Suprapubic skin (tissue), 4 donors: Measurements from ENCODE around the gene SLC26A2. TPM values are rescaled to one million over a fixed set of nuclear protein-coding genes. Genes with fewer than 3 reads are reported as not detected.
A peak's percentile ranks its signal among the peaks of the same experiment; 100 is the strongest.

ENCODE experiments used
- DNase-seq, 2 donors: peaks; one replicate each; pipeline ENCODE4 v3.0.0-alpha.2; 2019; ENCODE audit warnings: low spot score in 2 of 2
- H3K27ac ChIP-seq: fragments of 200-600 bp; sonication (generic); one replicate; pipeline ENCODE4 v1.5.1; 2019
- H3K27me3 ChIP-seq: fragments of 200-600 bp; sonication (generic); one replicate; pipeline ENCODE4 v1.5.1; 2019
- H3K36me3 ChIP-seq: fragments of 200-600 bp; sonication (generic); one replicate; pipeline ENCODE4 v1.5.1; 2019
- H3K4me1 ChIP-seq: fragments of 200-600 bp; sonication (generic); one replicate; pipeline ENCODE4 v1.5.1; 2019
- H3K4me3 ChIP-seq: fragments of 200-600 bp; sonication (generic); one replicate; pipeline ENCODE4 v1.5.1; 2019; ENCODE audit warnings: mild to moderate bottlenecking
- H3K9me3 ChIP-seq: fragments of 200-600 bp; sonication (generic); one replicate; pipeline ENCODE4 v1.5.1; 2019
- EP300 ChIP-seq: sonication (generic); formaldehyde crosslinking; IDR thresholded peaks from one replicate; pipeline ENCODE4 v1.6.1; 2017; ENCODE audit warnings: antibody characterized with exemption
- POLR2A ChIP-seq, 2 donors: fragments of 450-650 bp; IDR thresholded peaks; one replicate each; pipeline ENCODE4 v1.6.1; 2017; ENCODE audit warnings: antibody characterized with exemption in 2 of 2, mild to moderate bottlenecking in 2 of 2, moderate library complexity in 2 of 2
- POLR2AphosphoS5 ChIP-seq, 3 donors: sonication (generic); formaldehyde crosslinking; IDR thresholded peaks; one replicate each; pipeline ENCODE4 v1.6.1; 2017; ENCODE audit warnings: antibody characterized with exemption in 3 of 3
- WGBS: methylation state at CpG from one replicate; pipeline ENCODE4 v1.1.5; 2018; 5-methylcytosine and 5-hydroxymethylcytosine counted together
- total RNA-seq, 4 donors: library from RNA; depleted of rRNA; stranded (reverse); fragments of >200 nt; gene quantifications; one replicate each; pipeline ENCODE4 v1.1.0, GENCODE V29; 2016
- TF ChIP-seq, protein P1 (sequence below), 2 donors: fragments of 200-600 bp in 1 of 2; fragments of 450-650 bp in 1 of 2; sonication (generic) in 1 of 2; IDR thresholded peaks; one replicate each; pipeline ENCODE4 v1.5.1; 2016 to 2019; ENCODE audit warnings: antibody characterized with exemption in 2 of 2, mild to moderate bottlenecking in 1 of 2, moderate library complexity in 1 of 2

Gene SLC26A2
- total RNA-seq, 4 donors from 2014 or later: 29.9 to 62.2 (median 46.0) TPM

DNA sequence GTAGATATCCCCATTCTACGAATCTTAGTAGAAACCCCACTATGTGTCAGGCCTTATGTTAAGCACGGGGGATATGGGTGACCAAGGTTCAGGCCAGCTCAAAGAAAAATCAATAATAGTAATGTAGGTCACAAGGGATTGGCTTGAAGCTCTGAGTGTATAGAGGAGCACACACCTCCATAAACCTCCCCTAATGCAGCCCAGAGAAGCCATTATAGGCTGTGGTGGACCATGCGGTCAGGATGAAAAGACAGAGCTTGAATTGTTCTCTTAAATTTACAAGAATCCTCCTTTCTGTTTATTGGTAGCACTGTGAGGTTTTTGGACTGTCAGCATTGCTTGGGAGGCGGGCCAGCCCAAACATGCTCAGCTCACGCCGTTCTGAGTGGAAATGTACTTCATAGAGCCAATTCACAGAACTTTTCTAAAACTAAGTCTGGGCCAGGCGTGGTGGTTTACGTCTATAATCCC, 25.1 kb upstream of the SLC26A2 start:
- Histone ChIP-seq H3K9me3 (no peaks in the 10 kb centered on the region), H3K36me3 (no peaks in the 10 kb centered on the region), H3K27ac (peak overlapping the region; percentile 51), H3K4me1 (peaks cover 52% of the 10 kb centered on the region), H3K27me3 (no peaks in the 10 kb centered on the region), H3K4me3 (no peak overlapping the region)
- TF ChIP-seq, protein P1, sequence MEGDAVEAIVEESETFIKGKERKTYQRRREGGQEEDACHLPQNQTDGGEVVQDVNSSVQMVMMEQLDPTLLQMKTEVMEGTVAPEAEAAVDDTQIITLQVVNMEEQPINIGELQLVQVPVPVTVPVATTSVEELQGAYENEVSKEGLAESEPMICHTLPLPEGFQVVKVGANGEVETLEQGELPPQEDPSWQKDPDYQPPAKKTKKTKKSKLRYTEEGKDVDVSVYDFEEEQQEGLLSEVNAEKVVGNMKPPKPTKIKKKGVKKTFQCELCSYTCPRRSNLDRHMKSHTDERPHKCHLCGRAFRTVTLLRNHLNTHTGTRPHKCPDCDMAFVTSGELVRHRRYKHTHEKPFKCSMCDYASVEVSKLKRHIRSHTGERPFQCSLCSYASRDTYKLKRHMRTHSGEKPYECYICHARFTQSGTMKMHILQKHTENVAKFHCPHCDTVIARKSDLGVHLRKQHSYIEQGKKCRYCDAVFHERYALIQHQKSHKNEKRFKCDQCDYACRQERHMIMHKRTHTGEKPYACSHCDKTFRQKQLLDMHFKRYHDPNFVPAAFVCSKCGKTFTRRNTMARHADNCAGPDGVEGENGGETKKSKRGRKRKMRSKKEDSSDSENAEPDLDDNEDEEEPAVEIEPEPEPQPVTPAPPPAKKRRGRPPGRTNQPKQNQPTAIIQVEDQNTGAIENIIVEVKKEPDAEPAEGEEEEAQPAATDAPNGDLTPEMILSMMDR (IDR thresholded peaks at IDR 0.05): no peak
- TF ChIP-seq POLR2A (IDR thresholded peaks at IDR 0.05) (no peak), POLR2AphosphoS5 (IDR thresholded peaks at IDR 0.05) (no peak), EP300 (no peak)
- DNase-seq: no peak
- 58% methylated on average over 8 of the region's 8 CpGs for WGBS

DNA sequence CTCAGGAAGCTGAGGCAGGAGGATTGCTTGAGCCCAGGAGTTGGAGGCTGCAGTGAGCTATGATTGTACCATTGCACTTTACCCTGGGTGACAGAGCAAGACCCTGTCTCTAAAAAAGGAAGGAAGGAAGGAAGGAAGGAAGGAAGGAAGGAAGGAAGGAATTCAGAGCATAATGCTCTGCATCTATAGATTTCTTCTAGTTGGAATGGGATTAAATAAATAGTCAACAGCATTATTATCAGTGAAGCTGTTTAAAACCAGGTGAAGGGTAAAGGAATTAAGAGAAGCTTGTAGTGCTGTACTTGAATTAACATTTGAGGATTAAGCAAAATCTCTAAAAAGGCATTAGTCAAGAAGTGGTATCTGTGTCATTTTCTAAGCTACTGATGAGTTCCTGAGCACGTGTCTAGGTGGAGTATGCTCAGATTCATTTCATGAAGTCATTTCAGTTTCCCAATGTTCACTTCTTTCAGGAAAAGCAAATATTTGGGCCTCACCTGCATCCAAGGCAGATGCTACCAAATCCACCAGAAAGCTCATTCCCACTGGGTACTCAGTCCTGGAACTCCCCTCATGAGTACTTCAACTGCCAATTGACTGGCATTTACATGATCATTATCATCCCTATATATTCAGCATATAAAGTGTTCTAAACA, 24.4 kb upstream of the SLC26A2 start:
- no peak for DNase-seq
- WGBS: 61% methylated on average over 1 of the region's 1 CpG
- TF ChIP-seq EP300 (no peak), POLR2AphosphoS5 (IDR thresholded peaks at IDR 0.05) (no peak), POLR2A (IDR thresholded peaks at IDR 0.05) (no peak)
- TF ChIP-seq, protein P1 (IDR thresholded peaks at IDR 0.05): no peak
- H3K36me3 ChIP-seq: no peaks in the 10 kb centered on the region
- no peaks in the 10 kb centered on the region for H3K9me3 ChIP-seq
- H3K27me3 ChIP-seq: no peaks in the 10 kb centered on the region
- H3K4me1 ChIP-seq: peaks cover 52% of the 10 kb centered on the region
- H3K27ac ChIP-seq: peak overlapping the region; percentile 51
- no peak overlapping the region for H3K4me3 ChIP-seq

DNA sequence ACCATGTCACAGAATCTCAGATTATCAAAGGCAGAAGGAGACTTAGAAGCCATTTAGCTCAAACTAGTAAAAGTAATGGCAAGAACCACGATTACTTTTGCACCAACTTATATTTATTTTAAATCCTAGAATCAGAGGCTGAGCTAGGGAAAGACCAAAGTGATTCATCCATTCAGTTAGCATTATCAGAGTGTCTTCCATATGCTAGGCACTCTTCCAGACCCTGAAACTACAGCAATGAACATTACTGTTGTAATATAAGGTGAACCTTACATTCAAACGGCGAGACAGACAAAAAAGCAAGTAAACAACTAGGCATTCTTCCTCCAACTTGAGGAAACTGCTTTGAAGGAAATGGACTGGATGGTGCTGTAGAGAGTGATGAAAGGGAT, 23.9 kb upstream of the SLC26A2 start:
- H3K27ac ChIP-seq: peak overlapping the region; percentile 59
- 78% methylated on average over 3 of the region's 3 CpGs for WGBS
- H3K9me3 ChIP-seq: no peaks in the 10 kb centered on the region
- H3K36me3 ChIP-seq: no peaks in the 10 kb centered on the region
- H3K4me3 ChIP-seq: no peak overlapping the region
- TF ChIP-seq, protein P1 (IDR thresholded peaks at IDR 0.05): no peak
- TF ChIP-seq POLR2AphosphoS5 (IDR thresholded peaks at IDR 0.05) (no peak), EP300 (no peak), POLR2A (IDR thresholded peaks at IDR 0.05) (no peak)
- H3K27me3 ChIP-seq: no peaks in the 10 kb centered on the region
- H3K4me1 ChIP-seq: peaks cover 52% of the 10 kb centered on the region
- DNase-seq: no peak

DNA sequence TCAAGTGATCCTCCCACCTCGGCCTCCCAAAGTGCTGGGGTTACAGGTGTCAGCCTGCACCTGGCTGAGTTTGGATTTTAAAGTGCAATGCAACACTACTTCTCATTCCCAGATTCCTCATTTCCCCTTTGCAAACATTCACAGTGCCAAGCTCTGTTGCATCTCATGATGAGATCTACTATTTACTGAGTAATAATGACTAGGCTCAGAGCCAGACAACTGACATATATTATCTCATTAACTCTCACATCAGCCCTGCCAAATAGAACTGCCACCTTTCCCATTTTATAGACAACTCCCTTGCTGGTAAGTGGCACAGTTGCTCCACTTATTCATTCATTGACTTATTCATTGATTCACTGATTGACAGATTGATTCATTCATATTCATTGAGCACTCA, 22.9 kb upstream of the SLC26A2 start:
- no peaks in the 10 kb centered on the region for H3K36me3 ChIP-seq
- H3K9me3 ChIP-seq: no peaks in the 10 kb centered on the region
- H3K27me3 ChIP-seq: no peaks in the 10 kb centered on the region
- TF ChIP-seq POLR2A (IDR thresholded peaks at IDR 0.05): no peak
- no peak for TF ChIP-seq POLR2AphosphoS5 (IDR thresholded peaks at IDR 0.05)
- TF ChIP-seq EP300: no peak
- TF ChIP-seq, protein P1 (IDR thresholded peaks at IDR 0.05): no peak
- peak overlapping the region; percentile 71 for H3K27ac ChIP-seq
- H3K4me3 ChIP-seq: no peak overlapping the region
- WGBS: 64% methylated on average over 1 of the region's 1 CpG
- H3K4me1 ChIP-seq: peaks cover 52% of the 10 kb centered on the region
- DNase-seq: no peak

DNA sequence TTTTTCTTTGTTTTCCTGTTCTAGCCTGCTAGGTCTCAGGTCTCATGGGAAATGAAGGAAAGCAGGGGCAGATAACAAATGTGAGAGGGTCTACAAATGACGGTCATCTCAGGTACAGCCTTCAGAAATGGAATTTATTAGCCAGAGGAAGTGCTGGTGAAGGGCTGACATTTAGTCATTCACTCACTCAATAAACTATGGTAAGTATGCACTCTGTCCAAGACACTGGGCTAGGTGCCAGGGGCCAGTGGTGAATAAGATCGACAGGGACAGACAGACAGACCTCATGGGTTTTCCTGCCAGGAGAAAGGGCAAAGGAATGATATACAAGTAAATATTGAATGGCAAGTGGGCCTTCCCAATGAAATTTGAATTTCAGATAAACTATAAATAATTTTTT, 22.3 kb upstream of the SLC26A2 start:
- WGBS: 40% methylated on average over 2 of the region's 2 CpGs

More for the DNA sequence above, 22.3 kb upstream of the SLC26A2 start:
- Histone ChIP-seq H3K36me3 (no peaks in the 10 kb centered on the region), H3K4me3 (no peak overlapping the region), H3K9me3 (no peaks in the 10 kb centered on the region), H3K27me3 (no peaks in the 10 kb centered on the region), H3K4me1 (peaks cover 52% of the 10 kb centered on the region), H3K27ac (peak overlapping the region; percentile 71)
- no peak for TF ChIP-seq POLR2AphosphoS5 (IDR thresholded peaks at IDR 0.05)
- no peak for TF ChIP-seq POLR2A (IDR thresholded peaks at IDR 0.05)
- TF ChIP-seq, protein P1 (IDR thresholded peaks at IDR 0.05): no peak
- no peak for TF ChIP-seq EP300
- no peak for DNase-seq
